Left kidney (tissue), 2 donors: Measurements from ENCODE around the gene TUT1. TPM values are rescaled to one million over a fixed set of nuclear protein-coding genes. Genes with fewer than 3 reads are reported as not detected.
"Not testable (repeated sequence)": the region's sequence is repeated elsewhere in the genome, so short reads cannot be mapped to it uniquely, and the experiment has no call there.

Source experiments
- DNase-seq: peaks from one replicate; pipeline ENCODE4 v3.0.0-alpha.2; 2013
- polyA plus RNA-seq: library from polyadenylated mRNA; unstranded; fragments of 120-200 nt; gene quantifications from one replicate; pipeline ENCODE4 v1.2.1, GENCODE V29; 2013; ENCODE audit not compliant: insufficient read length

TUT1 gene
- polyA plus RNA-seq, 1 donor, result 24.8 TPM

- no peak for DNase-seq
Observed at GRCh38 chr11:62605902-62606301, 14.6 kb upstream of the TUT1 start.

GRCh38 chr11:62605467-62605866, 14.1 kb upstream of the TUT1 start:
- no peak for DNase-seq

DNA sequence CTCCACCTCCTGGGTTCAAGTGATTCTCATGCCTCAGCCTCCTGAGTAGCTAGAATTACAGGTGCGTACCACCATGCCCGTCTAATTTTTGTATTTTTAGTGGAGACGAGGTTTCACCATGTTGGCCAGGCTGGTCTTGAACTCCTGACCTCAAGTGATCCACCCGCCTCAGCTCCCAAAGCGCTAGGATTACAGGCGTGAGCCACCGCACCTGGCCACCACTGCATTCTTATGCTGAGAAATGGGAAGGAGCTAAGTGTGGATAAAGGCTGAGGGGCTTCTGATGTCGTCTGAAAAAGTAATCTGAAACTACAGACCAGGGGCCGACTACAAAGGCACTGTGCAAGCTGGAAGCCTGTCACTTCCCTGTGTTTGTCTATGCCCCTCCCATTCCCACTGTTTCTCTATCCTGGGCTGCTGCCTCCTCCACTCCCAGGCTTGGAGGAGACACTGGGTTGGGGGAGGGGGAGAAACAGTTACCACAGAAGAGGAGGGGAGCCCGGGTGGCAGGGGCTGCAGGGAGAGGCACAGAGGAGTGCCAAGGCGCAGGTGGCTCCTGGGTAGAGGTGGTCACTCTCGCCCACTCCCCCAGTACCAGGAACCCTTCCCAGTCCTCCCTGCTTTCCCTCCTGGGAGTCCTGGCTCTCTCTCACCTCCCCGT, 13.3 kb upstream of the TUT1 start:
- peak; percentile 53 for DNase-seq

GRCh38 chr11:62603776-62604299, 12.5 kb upstream of the TUT1 start:
- no peak for DNase-seq

DNA sequence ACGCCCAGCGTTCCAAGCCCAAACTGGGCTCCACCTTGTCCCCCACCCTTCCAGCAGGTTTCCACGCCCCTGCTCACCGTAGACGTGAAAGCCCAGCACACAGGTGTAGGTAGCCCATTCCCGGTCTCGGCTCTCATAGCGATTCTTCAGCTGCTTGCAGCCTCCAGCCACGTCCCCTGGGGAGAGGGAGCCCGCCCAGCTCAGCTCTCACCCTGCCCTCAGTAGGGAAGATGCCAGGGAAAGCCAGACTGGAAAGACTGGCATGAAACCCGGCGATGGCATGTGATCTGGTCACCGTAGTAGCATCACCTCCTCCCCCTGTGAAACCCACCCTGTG, 11.7 kb upstream of the TUT1 start:
- DNase-seq, result no peak

GRCh38 chr11:62602141-62603071, 11.1 kb upstream of the TUT1 start:
- peak; percentile 53 for DNase-seq

GRCh38 chr11:62601372-62602140, 10.2 kb upstream of the TUT1 start, which contains the start of gene MTA2:
MTA2 (minus strand) TSS chr11:62601865; CDS start chr11:62601450, 415 bp downstream.
- peak; percentile 97 for DNase-seq

GRCh38 chr11:62601122-62601371, 9.7 kb upstream of the TUT1 start:
- no peak for DNase-seq

DNA sequence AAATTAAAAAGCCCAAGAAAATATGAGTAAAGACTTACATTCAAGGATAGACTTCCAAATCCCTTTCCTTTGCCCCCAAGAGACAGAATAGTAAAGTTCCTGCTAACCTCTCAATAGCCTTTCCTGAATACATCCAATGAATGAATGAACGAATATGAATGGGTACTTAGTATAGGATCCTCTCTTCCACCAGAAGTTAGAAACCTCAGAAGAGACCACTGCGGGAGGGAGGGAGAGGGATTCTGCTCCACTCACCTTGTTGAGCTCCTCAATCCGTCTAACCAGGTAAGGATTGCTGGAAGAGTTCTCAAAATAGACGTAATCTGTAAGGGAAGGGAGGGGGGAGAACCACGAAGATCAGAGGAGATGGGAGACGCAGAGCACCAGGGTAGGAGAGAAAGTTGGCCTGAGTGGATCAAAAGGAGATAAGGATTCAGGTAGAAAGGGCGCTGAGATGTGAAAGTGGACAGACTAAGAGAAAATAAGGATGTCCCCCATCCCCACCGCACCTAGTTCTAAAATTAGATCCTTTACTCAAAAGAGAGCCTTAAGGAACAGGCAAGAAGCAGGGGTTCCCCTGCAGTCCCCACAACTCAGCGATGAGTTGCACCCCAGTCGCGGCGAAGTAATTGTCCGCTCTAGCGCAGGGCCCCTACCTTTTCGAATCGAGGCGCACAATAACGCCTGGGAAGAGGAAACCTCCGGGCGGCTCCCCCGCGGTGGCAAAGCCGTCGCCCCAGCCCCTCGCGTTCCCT, 9.2 kb upstream of the TUT1 start:
- no peak for DNase-seq

GRCh38 chr11:62599901-62600300, 8.6 kb upstream of the TUT1 start:
- DNase-seq, result no peak

DNA sequence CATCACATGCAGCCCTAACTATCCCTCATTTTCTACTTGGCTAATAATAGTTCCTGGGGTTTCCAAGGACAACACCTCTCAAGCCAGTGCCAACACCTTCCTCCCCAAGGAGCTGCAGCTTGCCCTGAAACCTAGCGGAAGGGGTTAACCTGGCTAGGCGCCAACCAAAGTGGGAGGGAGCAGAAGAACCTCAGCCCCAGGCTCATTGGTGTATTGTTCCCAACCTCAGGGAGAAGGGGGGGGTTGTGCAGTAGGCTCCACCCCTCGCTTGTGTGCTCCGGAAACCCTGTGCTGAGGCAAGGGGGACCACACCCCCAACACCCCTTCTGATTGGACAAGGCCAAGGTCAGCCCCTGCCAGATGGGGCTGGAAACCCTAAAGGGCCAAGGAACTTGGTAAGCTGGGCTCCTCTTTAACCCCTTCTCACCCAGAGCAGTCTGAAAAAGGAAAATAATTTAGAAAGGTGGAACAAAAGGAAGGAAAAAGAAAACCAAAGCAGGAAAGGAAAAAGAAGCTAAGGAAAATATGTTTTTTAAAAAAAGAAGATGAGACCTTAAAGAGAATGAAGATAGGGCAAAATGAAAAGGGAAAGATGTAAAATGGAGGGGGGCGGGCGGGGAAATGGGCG, 7.9 kb upstream of the TUT1 start:
- DNase-seq, result peak; percentile 92

- no peak for DNase-seq
Observed at GRCh38 chr11:62595124-62595523, 3.8 kb upstream of the TUT1 start.

- DNase-seq, result peak; percentile 55
Observed at GRCh38 chr11:62593434-62594044, 2.2 kb upstream of the TUT1 start.

- no peak for DNase-seq
Observed at GRCh38 chr11:62592989-62593421, 1.7 kb upstream of the TUT1 start.

- DNase-seq, result no peak
Observed at GRCh38 chr11:62592146-62592815, 958 bp upstream of the TUT1 start.

- DNase-seq, result no peak
Observed at GRCh38 chr11:62588966-62589637, 2.2 kb downstream of the TUT1 start.

GRCh38 chr11:62585356-62585755, 6.0 kb downstream of the TUT1 start:
- DNase-seq, result not testable (repeated sequence)

- not testable (repeated sequence) for DNase-seq
Observed at GRCh38 chr11:62581735-62582134, 9.6 kb downstream of the TUT1 start.

GRCh38 chr11:62580959-62581715, 10.2 kb downstream of the TUT1 start:
- no peak for DNase-seq
